Panc1 (cell line): ENCODE data around the gene EIF2A. TPM values are rescaled to one million over a fixed set of nuclear protein-coding genes. Genes with fewer than 3 reads are reported as not detected.

Experiments
- ATAC-seq: fragments of 200-7000 bp; cut with Tn5 transposase; 2 replicates; pipeline ENCODE4 v1.9.1; 2020; ENCODE audit warnings: mild to moderate bottlenecking, moderate library complexity
- BruUV-seq: library from RNA; stranded (reverse); fragments of 400-500 nt; replicated peaks from 2 replicates; lab custom pipeline; 2021; lab: Mats Ljungman, UMichigan
- CTCF ChIA-PET: fragments of 300-600 bp; sonication (Branson Sonifier 250); formaldehyde crosslinking; loops from one replicate; lab custom pipeline; 2022; ENCODE audit warnings: antibody characterized with exemption; lab: Charles Lee
- POLR2A ChIA-PET: fragments of 300-600 bp; sonication (Branson Sonifier 250); formaldehyde crosslinking; loops from one replicate; lab custom pipeline; 2022; ENCODE audit warnings: antibody characterized with exemption; lab: Charles Lee
- DNase-seq: peaks from one replicate; pipeline ENCODE4 v3.0.0-alpha.2; 2010; ENCODE audit warnings: low read depth, low spot score
- H3K27ac ChIP-seq: 2 replicates; pipeline ENCODE4 v1.5.1; 2011; ENCODE audit warnings: mild to moderate bottlenecking, low read length, inconsistent platforms
- H3K27me3 ChIP-seq: fragments of 200-500 bp; sonication (Bioruptor generic); 2 replicates; pipeline ENCODE4 v1.6.0; 2014; ENCODE audit warnings: low read length, inconsistent platforms; ENCODE audit not compliant: control insufficient read depth, insufficient read depth
- H3K36me3 ChIP-seq: fragments of 200-500 bp; sonication (Bioruptor generic); 2 replicates; pipeline ENCODE4 v1.5.1; 2014; ENCODE audit warnings: inconsistent platforms, mild to moderate bottlenecking, low read length, moderate library complexity; ENCODE audit not compliant: control insufficient read depth, insufficient read depth
- H3K4me1 ChIP-seq: 2 replicates; pipeline ENCODE4 v1.5.1; 2011; ENCODE audit warnings: inconsistent platforms, mild to moderate bottlenecking, low read length, moderate library complexity; ENCODE audit not compliant: control insufficient read depth, insufficient read depth
- H3K4me3 ChIP-seq, 2 experiments: 2 replicates each; pipeline ENCODE4 v1.5.1; 2011 to 2012; ENCODE audit warnings: low read depth in 2 of 2, low read length in 2 of 2, mild to moderate bottlenecking in 2 of 2, inconsistent platforms in 1 of 2, moderate library complexity in 1 of 2
- H3K9me3 ChIP-seq: fragments of 200-500 bp; sonication (Bioruptor generic); 2 replicates; pipeline ENCODE4 v1.5.1; 2014; ENCODE audit warnings: low read depth, mild to moderate bottlenecking, inconsistent platforms, low read length, moderate library complexity; ENCODE audit not compliant: control insufficient read depth, insufficient read depth
- POLR2AphosphoS5 ChIP-seq: IDR thresholded peaks from 2 replicates; pipeline ENCODE4 v1.6.1; 2012; ENCODE audit warnings: mild to moderate bottlenecking, low read depth, low read length, moderate library complexity
- REST ChIP-seq, 2 experiments: IDR thresholded peaks; 2 replicates each; pipeline ENCODE4 v1.6.1; 2011 to 2012; ENCODE audit warnings: low read depth in 2 of 2, control low read depth in 1 of 2, low read length in 1 of 2, mild to moderate bottlenecking in 1 of 2, moderate library complexity in 1 of 2; ENCODE audit not compliant: insufficient read depth in 1 of 2
- SIN3A ChIP-seq: IDR thresholded peaks from 2 replicates; pipeline ENCODE4 v1.6.1; 2012; ENCODE audit warnings: low read depth, mild to moderate bottlenecking, low read length, moderate library complexity, borderline replicate concordance; ENCODE audit not compliant: insufficient read depth
- TCF7L2 ChIP-seq: IDR thresholded peaks from 2 replicates; pipeline ENCODE4 v1.6.1; 2011; ENCODE audit warnings: mild to moderate bottlenecking, low read depth, low read length, inconsistent platforms
- in situ Hi-C: cut with HindIII; loops from 2 replicates; pipeline ENCODE4 v1.10.0; 2016; ENCODE audit warnings: low sequenced_read_pairs, low pct_unique_long_range_greater_than_20kb
- intact Hi-C: fragments of 100-400 bp; cut with micrococcal nuclease; formaldehyde crosslinking; loops from one replicate; pipeline ENCODE4 v1.10.0; 2022; ENCODE audit not compliant: unreplicated experiment
- total RNA-seq: library from RNA; stranded (reverse); gene quantifications from one replicate; pipeline ENCODE4 v1.2.1, GENCODE V29; 2021; ENCODE audit not compliant: unreplicated experiment
- TF ChIP-seq, protein P1 (sequence below): fragments of 450-650 bp; IDR thresholded peaks from 2 replicates; pipeline ENCODE4 v1.5.1; 2017; ENCODE audit warnings: mild to moderate bottlenecking

Gene EIF2A
- total RNA-seq, 1 experiment from 2014 or later, result 70.0 TPM

DNA sequence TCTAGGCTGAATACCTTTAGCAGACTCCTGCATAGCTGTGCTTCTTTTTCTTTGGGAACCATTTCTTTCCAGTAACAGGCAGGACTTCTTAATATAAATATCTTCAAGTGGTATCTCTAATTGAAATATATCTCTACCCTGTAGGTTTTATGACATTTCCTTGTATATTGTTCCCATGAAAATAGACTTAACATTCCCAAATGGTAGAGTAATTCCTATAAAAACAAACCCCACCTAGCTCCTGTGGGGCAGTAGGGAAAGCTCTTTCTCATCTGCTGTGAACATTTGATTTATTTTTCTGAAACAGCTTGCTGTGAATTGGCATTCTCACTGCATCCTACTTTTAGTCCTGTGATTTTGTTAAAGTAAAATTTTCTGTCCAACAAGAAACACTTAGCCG is 77.4 kb downstream of the EIF2A start:
- intact Hi-C loops, result no loop called here
- TF ChIP-seq, protein P1, sequence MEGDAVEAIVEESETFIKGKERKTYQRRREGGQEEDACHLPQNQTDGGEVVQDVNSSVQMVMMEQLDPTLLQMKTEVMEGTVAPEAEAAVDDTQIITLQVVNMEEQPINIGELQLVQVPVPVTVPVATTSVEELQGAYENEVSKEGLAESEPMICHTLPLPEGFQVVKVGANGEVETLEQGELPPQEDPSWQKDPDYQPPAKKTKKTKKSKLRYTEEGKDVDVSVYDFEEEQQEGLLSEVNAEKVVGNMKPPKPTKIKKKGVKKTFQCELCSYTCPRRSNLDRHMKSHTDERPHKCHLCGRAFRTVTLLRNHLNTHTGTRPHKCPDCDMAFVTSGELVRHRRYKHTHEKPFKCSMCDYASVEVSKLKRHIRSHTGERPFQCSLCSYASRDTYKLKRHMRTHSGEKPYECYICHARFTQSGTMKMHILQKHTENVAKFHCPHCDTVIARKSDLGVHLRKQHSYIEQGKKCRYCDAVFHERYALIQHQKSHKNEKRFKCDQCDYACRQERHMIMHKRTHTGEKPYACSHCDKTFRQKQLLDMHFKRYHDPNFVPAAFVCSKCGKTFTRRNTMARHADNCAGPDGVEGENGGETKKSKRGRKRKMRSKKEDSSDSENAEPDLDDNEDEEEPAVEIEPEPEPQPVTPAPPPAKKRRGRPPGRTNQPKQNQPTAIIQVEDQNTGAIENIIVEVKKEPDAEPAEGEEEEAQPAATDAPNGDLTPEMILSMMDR, result no peak
- no peak for TF ChIP-seq SIN3A
- TF ChIP-seq POLR2AphosphoS5, result no peak
- TF ChIP-seq TCF7L2, result no peak
- TF ChIP-seq REST (IDR thresholded peaks at IDR 0.05; ENCODE audit: insufficient read depth in 1 of 2, low read depth in 2 of 2, low read length in 1 of 2), result no peak
- Histone ChIP-seq H3K27ac (no peak overlapping the region), H3K4me1 (no peaks in the 10 kb centered on the region; the same call in 1 of the 2 replicates), H3K9me3 (no peaks in the 10 kb centered on the region), H3K36me3 (peaks cover 18% of the 10 kb centered on the region), H3K4me3 (no peak overlapping the region), H3K27me3 (no peaks in the 10 kb centered on the region)
- ATAC-seq (no peak), DNase-seq (no peak)
- BruUV-seq, result no TSS peak
- POLR2A ChIA-PET, result no interaction called here
- in situ Hi-C loops, result no loop called here
- CTCF ChIA-PET, result no interaction called here

DNA sequence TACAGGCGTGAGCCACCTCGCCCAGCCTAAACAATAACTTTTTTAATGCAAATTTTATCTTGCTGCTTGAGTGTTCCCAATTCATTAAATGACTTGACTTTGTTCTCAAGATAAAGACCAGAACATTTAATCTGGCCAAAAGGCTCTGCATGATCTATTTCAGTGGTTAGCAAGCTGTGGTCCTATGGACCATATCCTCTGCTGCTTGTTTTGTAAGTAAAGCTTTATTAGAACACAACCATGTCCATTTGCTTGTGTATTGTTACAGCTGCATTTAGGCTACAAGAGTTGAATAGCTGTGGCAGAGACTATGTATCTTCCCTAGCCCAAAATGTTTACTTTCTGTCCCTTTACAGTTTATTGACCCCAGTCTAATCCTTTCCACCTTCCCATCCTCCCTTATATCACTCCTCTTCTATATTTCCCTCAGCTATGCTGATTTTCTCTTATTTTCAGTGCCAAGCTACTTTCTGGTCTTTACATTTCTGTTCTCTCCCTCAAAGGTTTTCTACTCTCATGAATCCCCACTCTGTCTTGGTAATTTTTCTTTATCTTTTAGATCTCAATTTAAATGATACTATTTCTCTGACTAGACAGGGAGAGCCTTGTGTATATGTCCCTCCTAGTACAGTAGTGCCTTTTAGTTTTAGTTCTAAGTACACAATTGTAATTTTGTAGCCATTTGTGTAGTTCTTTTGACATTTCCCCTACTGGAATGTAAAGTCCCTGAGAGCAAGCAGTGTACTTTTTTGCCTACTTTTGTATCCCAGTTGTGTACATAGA is 79.8 kb downstream of the EIF2A start:
- intact Hi-C loops, result no loop called here
- BruUV-seq, result no TSS peak

More for the DNA sequence above, 79.8 kb downstream of the EIF2A start:
- peaks cover 18% of the 10 kb centered on the region for H3K36me3 ChIP-seq
- ATAC-seq, result no peak
- H3K4me3 ChIP-seq, result no peak overlapping the region
- CTCF ChIA-PET, result no interaction called here
- TF ChIP-seq REST (IDR thresholded peaks at IDR 0.05; ENCODE audit: insufficient read depth in 1 of 2, low read depth in 2 of 2, low read length in 1 of 2) (no peak), POLR2AphosphoS5 (no peak), SIN3A (no peak), TCF7L2 (no peak)
- TF ChIP-seq, protein P1, result no peak
- no peaks in the 10 kb centered on the region for H3K27me3 ChIP-seq
- H3K9me3 ChIP-seq, result no peaks in the 10 kb centered on the region
- DNase-seq, result no peak
- POLR2A ChIA-PET, result no interaction called here
- H3K4me1 ChIP-seq, result no peaks in the 10 kb centered on the region
- in situ Hi-C loops, result no loop called here
- no peak overlapping the region for H3K27ac ChIP-seq
